ENCODE data around the gene S100A14.

DNA sequence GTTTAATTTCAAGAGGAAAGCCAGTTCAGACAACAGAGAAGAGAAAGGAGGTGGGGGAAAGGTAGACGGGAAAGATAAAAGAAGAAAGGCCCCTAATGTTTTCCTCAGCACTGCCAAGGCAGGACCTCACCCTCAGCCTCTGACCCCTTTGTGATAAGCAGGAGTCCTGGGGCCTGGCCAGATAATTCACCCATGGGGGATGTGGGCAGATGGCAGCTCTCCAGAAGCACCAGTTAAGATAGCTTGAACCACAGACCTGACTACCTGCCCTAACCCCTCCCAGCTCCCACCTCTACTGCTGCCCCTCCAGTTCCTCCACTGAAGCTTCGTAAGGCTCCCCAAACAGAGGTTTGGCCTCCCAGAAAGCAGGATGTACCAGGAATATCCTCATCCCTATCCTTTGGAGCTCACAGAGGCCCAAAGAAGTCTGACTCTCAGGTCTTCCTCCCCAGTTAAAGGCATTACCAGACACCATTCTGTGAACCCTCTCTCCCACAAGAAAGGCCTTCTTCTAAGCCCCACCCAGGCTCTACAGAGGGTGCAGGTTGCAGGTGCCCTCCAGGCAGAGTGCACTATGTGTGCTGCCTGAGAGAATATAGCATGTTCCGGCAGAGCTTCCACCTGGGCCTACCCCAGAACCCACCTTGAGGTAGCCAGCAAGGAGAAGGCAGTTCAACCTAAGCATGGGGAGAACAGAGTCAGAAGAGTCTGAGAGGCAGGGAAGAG, 33.2 kb upstream of the S100A14 start:
- TF ChIP-seq EZH2 (IDR thresholded peaks at IDR 0.05; ENCODE audit: insufficient read depth, poor library complexity, severe bottlenecking) = no peak
- no peak for TF ChIP-seq EZH2phosphoT487 (IDR thresholded peaks at IDR 0.05; ENCODE audit: insufficient read depth, low read depth)

Measured in GM23248 (cell line).